IPS DF 19.7 (cell line): ENCODE measurements around the gene HARS1.
"Not testable (repeated sequence)": the region's sequence is repeated elsewhere in the genome, so short reads cannot be mapped to it uniquely, and the experiment has no call there.

Experiments used
- DNase-seq: peaks from one replicate; pipeline ENCODE4 v3.0.0-alpha.2; 2013; ENCODE audit warnings: low read depth, low spot score

Gene HARS1

GRCh38 chr5:140674629-140675028 is 16.5 kb downstream of the HARS1 start:
- no peak for DNase-seq

- DNase-seq: no peak
These were observed 17.0 kb downstream of the HARS1 start for GRCh38 chr5:140674211-140674610.

- no peak for DNase-seq
These were observed 17.8 kb downstream of the HARS1 start, which contains the start of gene DND1 for GRCh38 chr5:140673187-140673976. Gene DND1 (minus strand): TSS chr5:140673576. CDS start chr5:140673542, 34 bp downstream.

GRCh38 chr5:140672455-140673186 is 18.5 kb downstream of the HARS1 start:
- DNase-seq: no peak

GRCh38 chr5:140671472-140672125 is 19.6 kb downstream of the HARS1 start:
- no peak for DNase-seq

GRCh38 chr5:140671035-140671434 is 20.1 kb downstream of the HARS1 start:
- DNase-seq: not testable (repeated sequence)

- peak; percentile 70 for DNase-seq
These were observed 26.6 kb downstream of the HARS1 start, which contains the start of gene WDR55 for GRCh38 chr5:140664359-140665119. Gene WDR55 (plus strand): TSS chr5:140664904. CDS start chr5:140664913, 9 bp downstream.

- DNase-seq: no peak
These were observed 27.2 kb downstream of the HARS1 start for GRCh38 chr5:140664030-140664358.

GRCh38 chr5:140660371-140660770 is 30.8 kb downstream of the HARS1 start:
- DNase-seq: not testable (repeated sequence)

GRCh38 chr5:140658870-140659269 is 32.3 kb downstream of the HARS1 start:
- DNase-seq: no peak

GRCh38 chr5:140647042-140647419 is 44.1 kb downstream of the HARS1 start:
- no peak for DNase-seq

- no peak for DNase-seq
These were observed 48.5 kb downstream of the HARS1 start for GRCh38 chr5:140642718-140643117.

- DNase-seq: no peak
These were observed 49.5 kb downstream of the HARS1 start for GRCh38 chr5:140641716-140642115.

- peak; percentile 64 for DNase-seq
These were observed 51.8 kb downstream of the HARS1 start, which contains the start of gene TMCO6 for GRCh38 chr5:140639148-140639981. Gene TMCO6 (plus strand): TSS chr5:140639451. CDS start chr5:140639528, 77 bp downstream.

GRCh38 chr5:140638898-140639147 is 52.3 kb downstream of the HARS1 start:
- DNase-seq: not testable (repeated sequence)

- no peak for DNase-seq
These were observed 53.6 kb downstream of the HARS1 start for GRCh38 chr5:140637371-140638100.

- DNase-seq: no peak
These were observed 55.6 kb downstream of the HARS1 start for GRCh38 chr5:140635291-140636257.

- no peak for DNase-seq
These were observed 57.1 kb downstream of the HARS1 start for GRCh38 chr5:140634103-140634502.

- DNase-seq: no peak
These were observed 57.7 kb downstream of the HARS1 start for GRCh38 chr5:140633501-140633900.
